GM21423 (cell line): ENCODE results near the gene IL11.

ENCODE experiments used
- ATAC-seq: cut with Tn5 transposase; IDR thresholded peaks from one replicate; pipeline ENCODE4 v1.9.1; 2021; ENCODE audit warnings: mild to moderate bottlenecking, moderate library complexity; ENCODE audit not compliant: unreplicated experiment

IL11 gene

DNA sequence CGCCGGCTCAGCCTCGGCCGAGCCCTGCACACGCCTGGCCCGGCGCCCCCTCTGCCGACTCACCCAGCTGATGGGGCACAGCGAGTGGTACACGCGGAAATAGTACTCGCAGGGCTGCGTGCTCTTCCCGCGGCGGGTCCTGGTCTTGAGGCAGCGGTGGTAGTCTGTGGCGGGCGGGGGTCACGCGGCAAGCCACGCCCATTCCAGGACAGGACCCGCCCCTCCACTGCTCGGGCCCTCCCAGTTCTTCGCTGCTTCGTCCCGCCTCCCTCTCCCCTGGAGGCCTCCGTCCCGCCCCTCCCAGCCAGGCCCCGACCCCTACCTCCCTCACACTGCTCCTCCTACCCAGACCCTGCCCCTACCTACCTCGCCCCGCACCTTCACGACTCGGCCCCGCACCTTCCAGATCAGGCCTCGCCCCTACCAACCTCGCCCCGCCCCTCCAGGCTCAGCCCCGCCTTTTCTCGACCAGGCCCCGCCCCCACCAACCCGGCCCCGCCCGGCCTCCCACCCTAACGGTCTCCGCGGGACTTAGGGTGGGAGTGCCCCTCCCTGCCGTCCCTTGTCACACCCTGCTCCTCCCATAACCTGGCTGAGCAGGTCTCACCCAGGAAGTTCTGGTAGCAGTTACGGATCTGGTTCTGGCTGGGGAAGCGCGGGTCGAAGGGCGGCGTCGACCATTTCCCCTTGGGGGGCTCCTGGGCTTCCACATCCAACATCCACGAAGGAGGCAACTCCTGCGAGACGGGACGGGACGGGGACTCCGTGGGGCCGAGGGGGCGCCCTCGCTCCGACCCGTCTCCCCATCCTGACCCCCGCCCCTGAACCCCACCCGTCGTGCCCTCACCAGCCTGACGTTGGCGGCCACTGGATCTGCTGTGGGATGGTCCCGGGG is 16.2 kb downstream of the IL11 start:
- ATAC-seq = no peak

DNA sequence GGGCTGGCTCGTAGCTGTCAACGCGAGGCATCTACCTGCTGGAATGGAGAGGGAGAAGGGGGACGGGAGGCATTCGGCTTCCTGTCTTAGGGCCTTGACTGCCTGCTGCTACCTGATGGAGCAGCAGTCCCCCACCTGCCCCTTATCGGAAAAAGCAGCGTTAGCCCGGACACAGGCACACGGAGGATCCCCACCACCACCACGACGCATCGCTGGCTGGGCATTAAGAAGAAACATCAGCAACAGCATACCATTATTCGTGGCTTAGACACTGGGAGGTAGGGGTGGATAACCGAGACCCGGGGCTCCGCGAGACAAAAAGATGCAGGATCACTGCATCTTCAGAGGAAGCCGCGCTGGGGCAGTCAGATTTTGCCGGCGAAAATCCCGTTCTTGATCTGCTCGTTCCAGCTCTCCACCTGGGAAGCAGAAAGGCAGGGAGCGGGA is 16.9 kb downstream of the IL11 start:
- no peak for ATAC-seq

GRCh38 chr19:55352549-55353145 is 17.6 kb downstream of the IL11 start:
- ATAC-seq = no peak

DNA sequence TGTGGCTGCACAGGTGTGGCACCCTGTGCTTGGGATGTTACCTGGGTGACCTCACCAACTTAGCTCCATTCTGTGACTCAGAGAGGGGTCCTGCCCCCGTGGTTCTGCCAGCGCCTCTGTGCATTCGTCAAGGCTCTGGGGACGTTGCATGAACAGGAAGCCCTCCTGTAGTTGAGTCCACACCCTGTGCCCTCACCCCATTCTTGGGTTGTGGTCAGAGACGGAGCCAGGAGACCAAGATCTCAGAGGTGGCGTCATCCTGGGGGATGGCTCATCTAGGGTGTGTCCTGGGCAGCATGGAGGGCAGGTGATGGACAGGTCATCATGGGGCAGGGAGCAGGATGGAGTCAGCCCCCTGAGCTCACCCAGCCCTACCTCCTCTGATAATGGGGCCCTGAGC is 18.2 kb downstream of the IL11 start:
- no peak for ATAC-seq

DNA sequence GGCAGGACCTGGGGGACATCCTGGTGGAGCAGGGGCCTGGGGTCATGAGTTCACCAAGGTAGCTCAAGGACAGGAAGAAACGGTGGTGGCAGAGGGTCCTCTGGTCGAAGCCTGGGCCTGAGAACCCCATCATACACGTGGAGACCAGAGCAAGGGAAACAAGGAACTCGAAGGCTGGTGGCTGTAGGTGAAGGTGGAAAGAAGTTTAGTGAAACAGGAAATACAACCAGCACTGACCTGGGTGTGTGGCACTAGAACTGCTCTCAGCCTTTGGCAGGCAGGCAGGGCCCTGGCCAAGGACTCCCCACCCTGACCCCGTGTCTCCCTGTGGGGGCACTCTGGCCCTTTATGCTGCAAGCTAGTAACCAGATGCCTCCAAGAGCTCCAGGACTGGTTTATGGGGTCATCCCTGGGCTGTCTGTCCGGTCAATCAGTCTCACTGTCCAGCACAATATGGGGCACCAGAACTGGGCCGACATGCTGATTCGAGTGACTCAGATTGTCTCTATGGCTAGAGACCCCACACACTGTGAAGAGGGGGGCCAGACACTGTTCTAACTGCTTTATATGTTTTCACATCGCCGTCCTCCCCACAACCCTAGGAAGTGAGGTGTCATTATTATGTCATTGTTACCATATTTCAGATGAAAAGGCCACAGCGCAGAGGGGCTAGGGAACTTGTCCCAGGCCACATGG is 19.5 kb downstream of the IL11 start:
- no peak for ATAC-seq

DNA sequence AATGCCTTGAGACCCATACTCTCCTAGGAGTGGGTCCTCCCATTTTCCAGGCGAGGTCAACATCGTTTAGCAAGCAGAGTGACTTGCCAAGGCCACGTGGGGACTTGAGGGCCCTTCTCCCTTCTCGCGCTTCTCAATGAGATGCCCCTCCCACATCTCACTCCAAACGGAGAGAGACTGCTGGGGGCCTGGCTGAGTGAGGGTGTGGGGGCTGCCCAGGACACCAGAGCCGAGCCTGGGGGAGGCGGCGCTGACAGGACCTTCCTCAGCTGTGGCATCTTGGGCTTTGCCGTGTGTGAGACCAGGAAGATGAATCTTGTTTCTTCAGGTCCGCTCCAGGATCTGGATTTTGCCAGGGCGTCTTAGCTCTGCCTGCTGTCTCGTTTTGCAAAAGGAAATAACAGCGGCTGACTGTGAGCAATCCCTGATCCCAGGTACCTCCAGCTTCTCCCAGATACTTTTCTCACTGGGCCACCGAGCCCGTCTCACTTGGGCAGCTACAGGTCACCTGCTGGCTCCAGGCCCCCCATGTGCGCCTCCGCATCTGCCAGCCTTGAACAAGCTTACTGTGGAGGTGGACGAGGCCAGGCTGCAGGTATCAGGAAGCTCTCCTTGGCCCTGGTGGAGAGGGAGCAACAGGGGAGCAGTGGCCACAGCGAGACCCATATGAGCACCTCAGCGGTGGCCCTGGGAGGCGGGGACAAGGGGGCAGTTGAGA is 21.8 kb downstream of the IL11 start:
- ATAC-seq = no peak

DNA sequence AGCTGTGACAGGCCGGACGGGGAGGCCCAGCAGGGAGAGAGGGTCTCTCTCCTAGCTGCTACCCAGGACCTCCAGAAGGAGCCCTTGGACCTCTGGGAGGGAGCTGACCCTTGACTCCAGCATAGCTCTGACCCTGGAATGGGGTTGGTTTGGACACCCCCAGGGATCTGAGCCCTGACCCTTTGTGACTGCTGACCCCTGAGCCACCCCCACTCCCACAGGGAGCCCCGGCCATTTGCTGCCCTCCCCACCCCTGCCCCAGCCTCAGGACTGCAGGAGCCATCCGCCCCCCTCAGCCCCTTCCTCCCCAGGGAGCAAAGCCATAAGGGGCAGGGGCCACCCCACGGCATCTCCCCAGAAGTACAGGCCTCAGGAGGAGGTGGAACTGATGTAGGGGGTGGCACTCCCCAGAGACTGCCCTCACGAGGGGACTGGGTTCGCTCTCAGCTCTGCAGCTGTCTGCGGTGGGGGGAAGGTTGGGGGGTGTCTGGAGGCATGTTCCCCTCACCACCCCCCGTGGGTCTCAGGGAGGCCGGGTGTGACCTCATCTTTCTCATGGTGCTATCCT is 22.7 kb downstream of the IL11 start:
- ATAC-seq = no peak

DNA sequence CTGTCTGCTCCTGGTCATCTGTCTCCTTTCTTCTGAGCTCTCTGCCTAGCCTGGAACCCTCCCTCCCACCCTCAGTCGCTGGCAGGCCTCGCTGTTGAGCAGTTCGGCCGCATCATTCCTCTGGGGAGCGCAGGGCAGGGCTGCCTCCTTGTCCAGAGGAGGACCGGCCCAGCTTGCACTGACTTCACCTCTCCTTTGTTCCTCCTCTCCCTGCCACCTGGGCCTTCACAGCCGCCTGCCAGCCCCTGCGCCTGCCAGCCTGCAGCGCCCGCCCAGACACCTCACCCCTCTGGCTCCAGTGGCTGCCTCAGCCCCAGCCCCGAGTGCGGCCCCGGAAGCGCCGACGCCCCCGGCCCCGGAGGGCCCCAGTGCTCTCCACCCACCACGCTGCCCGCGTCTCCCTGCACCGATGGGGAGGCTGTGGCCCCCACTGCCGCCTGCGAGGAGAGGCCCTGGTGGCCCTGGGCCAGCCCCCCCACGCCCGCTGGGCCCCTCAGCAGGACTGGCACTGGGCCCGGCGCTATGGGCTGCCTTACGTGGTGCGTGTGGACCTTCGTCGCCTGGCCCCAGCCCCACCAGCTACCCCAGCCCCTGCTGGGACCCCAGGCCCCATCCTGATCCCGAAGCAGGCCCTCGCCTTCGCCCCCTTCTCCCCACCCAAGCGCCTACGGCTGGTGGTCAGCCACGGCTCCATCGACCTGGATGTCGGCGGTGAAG is 23.4 kb downstream of the IL11 start:
- no peak for ATAC-seq

DNA sequence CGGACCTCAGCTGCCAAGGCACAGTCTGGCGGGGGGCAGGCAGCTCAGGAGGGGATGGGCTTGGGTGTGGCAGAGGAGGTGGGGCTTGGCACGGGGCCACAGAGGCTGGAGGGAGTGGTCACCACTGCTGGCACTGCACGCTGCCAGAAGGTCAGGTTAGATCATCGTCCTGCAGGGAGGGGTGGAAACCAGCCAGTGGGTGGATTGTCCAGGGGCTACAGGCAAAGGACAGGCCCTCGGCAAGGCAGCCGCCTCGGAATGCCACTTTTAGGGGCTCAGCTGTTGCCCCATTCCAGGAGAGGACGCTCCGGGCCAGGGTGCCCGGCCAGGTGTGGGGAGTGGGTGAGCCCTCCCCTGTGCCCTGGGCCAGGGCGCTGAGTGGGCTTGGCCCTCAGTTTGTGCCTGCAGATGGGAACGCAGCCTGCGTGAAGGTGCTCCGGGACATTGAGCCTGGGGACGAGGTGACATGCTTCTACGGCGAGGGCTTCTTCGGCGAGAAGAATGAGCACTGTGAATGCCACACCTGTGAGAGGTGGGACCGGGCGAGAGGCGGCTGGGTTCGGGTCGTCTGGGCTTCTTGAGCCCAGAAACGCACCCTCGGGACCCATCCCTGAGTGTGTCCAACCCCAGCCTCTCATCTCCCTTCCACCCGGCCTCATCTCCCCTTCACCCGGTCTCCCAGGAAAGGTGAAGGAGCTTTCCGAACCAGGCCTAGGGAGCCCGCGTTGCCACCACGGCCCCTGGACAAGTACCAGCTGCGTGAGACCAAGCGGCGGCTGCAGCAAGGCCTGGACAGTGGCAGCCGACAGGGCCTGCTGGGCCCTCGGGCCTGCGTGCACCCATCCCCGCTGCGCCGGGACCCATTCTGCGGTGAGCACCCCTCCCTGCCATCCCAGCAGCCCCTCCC is 24.2 kb downstream of the IL11 start:
- no peak for ATAC-seq

DNA sequence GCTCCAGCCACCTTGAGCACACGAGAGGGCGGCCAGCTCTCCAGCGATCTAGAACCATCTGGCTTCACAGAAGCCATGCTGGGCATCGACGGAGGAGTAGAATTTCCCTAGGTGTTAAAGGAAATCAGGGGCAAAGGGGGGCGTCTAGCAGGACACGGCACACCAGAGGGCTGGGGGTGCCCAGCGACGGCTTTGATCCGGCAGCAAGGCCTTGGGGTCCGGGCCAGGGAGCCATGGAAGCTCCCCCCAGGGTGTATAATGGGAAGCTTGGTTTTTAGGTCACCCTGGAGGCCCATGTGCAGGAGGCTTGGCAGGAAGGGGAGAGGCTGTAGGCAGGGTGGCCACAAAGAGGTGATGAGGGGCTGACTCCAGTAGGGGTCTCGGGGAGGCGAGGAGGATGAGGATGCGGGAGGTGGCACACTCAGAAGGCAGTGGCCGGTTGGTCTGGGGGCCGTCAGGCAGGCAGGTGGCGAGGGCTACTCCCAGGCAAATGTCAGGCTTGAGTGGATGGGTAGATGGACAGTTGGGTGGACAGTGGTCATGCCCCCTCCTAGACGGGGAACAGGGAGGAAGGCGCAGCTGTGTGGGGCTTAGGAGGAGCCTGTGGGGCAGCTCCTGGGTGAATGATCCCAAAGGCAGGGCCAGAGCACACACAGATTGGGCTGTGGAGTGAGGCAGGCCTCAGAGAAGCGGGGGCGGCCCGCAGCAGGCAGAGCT is 25.0 kb downstream of the IL11 start:
- ATAC-seq = no peak

- no peak for ATAC-seq
These were observed 25.8 kb downstream of the IL11 start for GRCh38 chr19:55344444-55344843.

DNA sequence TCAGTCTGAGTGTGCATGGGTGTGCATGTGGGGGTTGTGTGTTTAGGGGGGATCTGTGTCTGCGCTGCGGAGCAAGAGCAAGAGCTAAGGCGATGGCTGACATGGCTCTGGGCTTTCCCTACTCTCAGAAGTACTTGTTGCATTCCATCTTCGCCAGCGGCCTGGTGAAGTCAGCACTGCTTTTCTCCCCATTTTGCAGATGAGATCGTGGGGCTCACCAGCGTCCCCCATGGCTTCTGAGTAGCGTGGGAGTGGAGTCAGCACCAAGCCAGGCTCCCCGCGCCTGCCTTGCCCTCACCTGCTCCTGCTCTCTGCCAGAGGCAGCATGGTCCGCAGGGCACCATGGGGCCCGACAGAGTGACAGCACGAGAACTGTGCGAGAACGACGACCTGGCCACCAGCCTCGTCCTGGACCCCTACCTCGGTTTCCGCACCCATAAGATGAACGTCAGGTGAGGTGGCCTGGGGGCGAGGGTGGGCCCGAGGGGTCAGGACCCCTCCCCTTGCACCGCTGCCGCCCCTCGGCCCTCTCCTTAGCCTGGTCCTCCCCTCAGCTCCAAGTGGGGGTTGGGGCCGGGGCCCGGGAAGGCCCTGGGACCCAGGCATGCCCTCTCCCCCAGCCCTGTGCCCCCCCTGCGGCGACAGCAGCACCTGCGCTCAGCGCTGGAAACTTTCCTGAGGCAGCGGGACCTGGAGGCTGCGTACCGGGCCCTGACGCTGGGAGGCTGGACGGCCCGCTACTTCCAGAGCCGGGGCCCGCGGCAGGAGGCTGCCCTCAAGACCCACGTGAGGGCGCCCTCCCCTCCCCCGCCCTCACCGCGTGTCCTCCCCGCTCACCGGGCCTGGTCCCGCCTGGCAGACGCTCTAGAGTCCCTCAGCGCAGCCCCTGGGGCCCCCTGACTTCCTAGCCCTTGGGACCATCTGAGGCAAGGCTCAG is 28.4 kb downstream of the IL11 start:
- no peak for ATAC-seq

DNA sequence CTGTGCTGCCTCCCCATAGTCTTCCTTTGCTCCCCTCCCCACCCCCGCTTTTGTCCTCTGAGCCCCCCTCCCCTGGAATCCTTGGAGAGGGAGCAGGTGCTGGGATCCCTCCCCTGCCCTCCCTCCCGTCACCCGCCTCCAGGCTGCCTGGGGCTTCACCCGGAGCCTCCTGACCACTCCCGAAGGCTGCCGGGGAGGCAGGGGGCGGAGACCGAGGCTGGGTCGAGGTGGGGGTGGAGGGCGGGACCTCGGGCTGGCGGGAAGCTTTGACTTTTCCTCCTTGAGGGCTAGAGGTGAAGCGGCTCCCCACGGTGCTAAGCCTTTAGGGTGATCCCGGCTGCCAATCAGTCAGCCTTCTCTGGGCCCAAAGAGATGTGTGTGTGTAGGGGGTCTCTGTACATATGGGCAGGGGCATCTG is 29.1 kb downstream of the IL11 start:
- no peak for ATAC-seq

- no peak for ATAC-seq
These were observed 29.5 kb downstream of the IL11 start for GRCh38 chr19:55340784-55341147.

GRCh38 chr19:55339889-55340783 is 30.1 kb downstream of the IL11 start:
- ATAC-seq = no peak

DNA sequence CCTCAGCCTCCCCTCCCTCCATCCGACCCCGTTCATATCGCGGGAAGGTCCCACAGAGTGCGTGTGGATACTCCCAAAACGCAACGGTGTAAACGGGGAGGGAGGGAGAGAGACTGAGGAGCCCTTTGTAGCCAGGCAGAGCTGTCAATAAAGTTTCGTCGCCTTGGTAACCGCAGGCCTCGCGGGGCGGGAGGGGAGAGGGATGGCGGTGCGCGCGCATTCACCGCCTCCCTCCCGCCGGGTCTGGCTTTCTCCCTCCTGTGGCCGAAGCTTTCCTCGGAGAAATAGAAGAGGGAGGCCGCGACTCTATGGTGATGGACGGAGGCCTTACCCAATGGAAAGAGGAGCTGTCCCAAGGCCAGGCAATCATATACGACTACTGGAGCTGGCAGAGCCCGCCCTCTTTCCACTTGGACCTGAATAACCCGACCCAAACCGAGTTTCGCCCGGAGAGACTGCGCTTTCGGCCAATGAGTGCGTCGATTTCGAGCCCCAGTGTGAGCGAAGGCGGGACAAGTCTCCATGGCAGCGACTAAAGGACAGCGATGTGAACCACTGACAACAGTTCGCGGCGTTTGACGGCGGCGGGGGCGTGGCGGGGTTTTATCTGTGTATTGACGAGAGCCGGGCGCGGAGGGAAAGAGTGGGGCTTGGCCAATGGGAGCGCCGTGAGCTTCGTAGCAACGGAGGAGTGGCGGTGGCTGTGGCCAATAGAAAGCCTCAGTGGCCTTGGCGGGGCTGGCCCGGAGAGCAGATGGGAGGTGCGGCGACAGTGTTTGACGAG is 31.0 kb downstream of the IL11 start, which contains the start of gene KMT5C:
TSS of gene KMT5C (plus strand) at position 772 of the 784 bp plus-strand sequence. CDS start 2,061 bp downstream, outside the sequence.
- peak; percentile 75 for ATAC-seq
